NCI-H446 treated with DMSO at 0.1 percent for 48 hours (cell line): ENCODE measurements around the gene DEFB127.
"Not testable (repeated sequence)": the region's sequence is repeated elsewhere in the genome, so short reads cannot be mapped to it uniquely, and the experiment has no call there.

Source experiments
- DNase-seq: peaks from one replicate; lab custom pipeline; 2025; lab: John Stamatoyannopoulos, UW

The DEFB127 gene, protein sequence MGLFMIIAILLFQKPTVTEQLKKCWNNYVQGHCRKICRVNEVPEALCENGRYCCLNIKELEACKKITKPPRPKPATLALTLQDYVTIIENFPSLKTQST

GRCh38 chr20:157154-157553 lies at the start of gene DEFB127:
Gene DEFB127, plus strand, starts transcription at chr20:157454. Its CDS starts 91 bp downstream, at chr20:157545.
- no peak for DNase-seq

DNA sequence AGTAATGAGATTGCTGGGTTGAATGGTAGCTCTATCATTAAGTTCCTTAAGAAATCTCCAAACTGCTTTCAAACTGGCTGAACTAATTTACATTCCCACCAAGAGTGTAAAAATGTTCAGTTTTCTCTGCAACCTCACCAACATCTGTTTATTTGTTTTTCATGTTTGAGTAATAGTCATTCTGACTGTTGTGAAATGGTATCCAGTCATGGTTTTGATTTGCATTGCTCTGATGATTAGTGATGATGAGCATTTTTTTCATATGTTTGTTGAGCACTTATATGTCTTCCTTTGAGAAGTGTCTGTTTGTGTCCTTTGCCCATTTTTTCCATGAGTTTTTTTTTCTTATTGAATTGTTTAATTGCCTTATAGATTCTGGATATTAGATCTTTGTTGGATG lies 44.9 kb upstream of the DEFB127 start:
- DNase-seq, result no peak

DNA sequence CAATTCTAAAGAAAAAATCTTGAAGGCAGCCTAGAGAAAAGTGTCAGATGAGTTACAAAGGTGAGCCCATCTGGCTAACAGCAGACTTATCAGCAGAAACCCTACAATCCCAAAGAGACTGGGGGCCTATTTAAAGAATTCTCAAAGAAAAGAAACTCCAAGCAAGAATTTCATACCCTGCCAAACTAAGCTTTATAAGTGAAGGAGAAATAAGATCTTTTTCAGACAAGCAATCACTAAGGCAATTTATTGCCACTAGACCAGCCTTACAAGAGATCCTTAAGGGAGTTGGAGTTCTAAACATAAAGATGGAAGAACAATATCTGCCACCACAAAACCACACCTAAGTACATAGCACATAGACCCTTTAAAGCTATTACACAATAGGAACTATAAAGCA lies 39.7 kb upstream of the DEFB127 start:
- DNase-seq, result no peak

GRCh38 chr20:129786-130323 lies 27.4 kb upstream of the DEFB127 start:
- DNase-seq, result not testable (repeated sequence)

DNA sequence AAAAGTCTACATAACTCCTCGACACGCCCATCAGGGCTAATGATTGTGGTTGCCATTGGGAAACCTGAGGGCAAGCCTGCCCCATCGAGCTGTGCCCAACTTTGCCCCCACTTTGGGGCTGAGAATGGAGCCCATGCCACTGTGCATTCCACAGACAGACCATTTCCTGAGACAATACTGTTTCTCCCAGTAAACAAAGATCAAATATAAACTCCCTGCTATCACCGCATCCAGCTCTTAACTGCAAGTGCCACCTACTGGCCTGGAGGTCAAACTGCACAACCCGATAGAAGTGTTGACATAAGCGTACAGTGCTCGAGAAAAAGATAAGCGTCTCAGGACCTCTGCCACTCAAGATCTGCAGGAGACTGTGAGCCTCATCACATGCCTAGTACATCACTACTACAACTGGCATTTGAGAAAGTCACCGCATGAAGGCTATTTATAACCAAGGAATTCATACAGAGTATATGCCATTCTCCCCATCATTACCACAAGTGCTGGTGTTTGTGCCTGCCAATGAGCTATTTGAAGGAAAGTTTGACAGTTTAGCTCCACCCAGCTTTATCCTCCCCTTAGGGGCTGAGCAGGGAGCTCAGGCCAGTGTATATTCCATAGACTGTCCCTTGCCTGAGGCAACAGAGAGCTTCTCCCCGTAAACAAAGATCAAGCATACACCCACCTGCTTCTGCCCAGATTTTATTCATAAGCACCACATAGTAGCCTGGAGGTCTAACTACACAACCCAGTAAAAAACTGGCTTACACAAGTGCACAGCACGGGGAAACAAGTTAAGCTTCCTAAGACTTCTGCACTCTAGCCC lies 19.4 kb upstream of the DEFB127 start:
- DNase-seq, result no peak

GRCh38 chr20:142290-142689 lies 15.0 kb upstream of the DEFB127 start, which contains the start of gene DEFB126:
Gene DEFB126, plus strand, starts transcription at chr20:142590. Its CDS starts 39 bp downstream, at chr20:142629.
- no peak for DNase-seq

GRCh38 chr20:145877-146276 lies 11.4 kb upstream of the DEFB127 start:
- DNase-seq, result no peak

- DNase-seq, result no peak
Observed at GRCh38 chr20:152131-152530, 5.1 kb upstream of the DEFB127 start.

- no peak for DNase-seq
Observed at GRCh38 chr20:164618-165017, 7.4 kb downstream of the DEFB127 start.

DNA sequence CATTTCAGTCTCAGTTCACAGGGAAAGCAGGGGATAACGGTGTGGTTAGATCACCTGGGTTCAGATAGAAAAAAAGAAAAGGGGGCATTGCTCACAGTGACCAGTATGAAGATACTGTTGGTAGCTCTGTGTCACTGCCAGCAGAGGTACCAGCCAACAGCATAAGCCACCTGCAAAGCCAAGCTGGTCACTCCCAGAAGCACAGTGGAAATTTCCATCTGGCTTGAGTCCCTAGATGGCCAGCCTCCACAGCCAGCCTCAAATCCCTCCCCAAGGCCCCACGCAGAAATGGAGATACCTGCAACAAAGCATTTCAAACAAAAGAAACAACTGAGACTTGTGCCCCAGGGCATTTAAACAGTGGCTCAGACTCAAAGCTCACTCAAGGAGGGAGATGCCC lies 11.6 kb downstream of the DEFB127 start:
- DNase-seq, result no peak

DNA sequence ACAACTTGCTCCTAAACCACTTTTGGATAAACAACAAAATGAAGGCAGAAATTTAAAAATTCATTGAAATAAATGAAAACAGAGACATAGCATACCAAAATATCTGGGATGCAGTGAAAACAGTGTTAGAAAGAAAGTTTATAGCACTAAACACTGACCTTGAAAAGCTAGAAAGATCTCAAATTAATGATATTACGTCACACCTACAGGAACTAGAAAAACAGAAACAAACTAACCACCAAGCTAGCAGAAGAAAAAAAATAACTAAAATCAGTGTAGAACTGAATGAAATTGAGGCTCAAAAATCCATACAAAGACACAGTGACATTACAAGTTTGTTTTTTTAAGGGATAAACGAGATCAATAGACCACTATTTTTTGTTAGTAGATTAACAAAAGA lies 27.0 kb downstream of the DEFB127 start:
- DNase-seq, result no peak

- DNase-seq, result no peak
Observed at GRCh38 chr20:187733-188132, 30.5 kb downstream of the DEFB127 start.

DNA sequence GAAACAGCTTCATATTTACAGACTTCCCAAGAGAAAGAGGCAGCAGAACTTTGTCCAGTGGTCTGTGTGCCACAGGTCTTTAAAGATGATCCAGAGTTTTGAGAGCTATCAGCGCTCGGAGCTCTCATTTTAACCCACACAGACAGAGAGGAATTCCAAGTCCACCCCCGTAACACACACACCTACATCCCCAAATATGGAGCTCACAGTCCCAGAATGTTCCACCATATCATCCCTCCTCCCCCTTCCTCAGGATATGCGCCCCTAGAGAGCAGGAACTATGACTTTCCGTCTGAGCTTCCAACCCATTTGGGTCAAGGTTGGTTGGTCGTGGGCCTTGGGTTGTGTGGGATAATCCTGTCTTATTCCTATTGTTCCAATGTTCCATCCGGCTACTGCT lies 32.4 kb downstream of the DEFB127 start, which contains the start of gene DEFB128:
DEFB128 (minus strand) TSS at position 101 of the 400 bp plus-strand sequence; CDS start at position 13, 88 bp downstream.
- no peak for DNase-seq

DNA sequence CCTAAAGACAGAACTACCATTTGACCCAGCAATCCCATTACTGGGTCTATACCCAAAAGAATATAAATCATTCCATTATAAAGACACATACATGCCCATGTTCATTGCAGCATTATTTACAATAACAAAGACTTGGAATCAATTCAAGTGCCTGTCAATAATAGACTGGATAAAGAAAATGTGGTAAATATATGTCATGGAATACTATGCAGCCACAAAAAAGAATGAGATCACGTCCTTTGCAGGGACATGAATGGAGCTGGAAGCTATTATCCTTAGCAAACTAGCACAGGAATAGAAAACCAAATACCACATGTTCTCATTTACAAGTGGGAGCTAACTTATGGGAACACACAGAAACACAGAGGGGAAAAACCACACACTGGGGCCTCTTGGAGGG lies 41.0 kb downstream of the DEFB127 start:
- DNase-seq, result no peak

DNA sequence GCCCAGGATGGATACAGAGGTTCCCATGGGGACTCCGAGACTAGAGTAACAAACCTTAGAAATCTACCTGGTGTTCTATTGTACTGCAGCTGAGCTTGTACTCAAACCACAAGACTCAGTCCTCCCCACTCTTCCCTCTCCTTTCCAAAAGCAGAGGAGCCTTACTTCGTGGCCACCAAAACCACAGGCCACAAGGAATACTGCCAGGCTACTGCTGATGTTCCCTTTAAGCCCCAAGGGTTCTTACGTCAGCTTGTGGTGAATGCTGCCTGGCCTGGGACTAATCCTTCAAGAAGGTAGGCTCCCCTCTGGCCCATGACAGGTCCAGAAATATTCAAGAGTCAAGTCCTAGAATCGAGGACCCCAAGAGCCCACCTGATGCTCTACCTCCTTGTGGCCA lies 42.7 kb downstream of the DEFB127 start:
- DNase-seq, result no peak

GRCh38 chr20:203630-204029 lies 46.4 kb downstream of the DEFB127 start:
- not testable (repeated sequence) for DNase-seq
